GM12801 (cell line): ENCODE results near the gene RPL12.

ENCODE experiments used
- CTCF ChIP-seq: IDR thresholded peaks from one replicate; pipeline ENCODE4 v1.5.1; 2011; ENCODE audit warnings: control low read depth; ENCODE audit not compliant: insufficient read length; ENCODE audit errors: extremely low read depth

The RPL12 gene

GRCh38 chr9:127430415-127430814 is 20.8 kb downstream of the RPL12 start:
- TF ChIP-seq CTCF: no peak

- TF ChIP-seq CTCF: no peak
Measured at GRCh38 chr9:127428348-127428747, 22.9 kb downstream of the RPL12 start.

GRCh38 chr9:127426756-127427155 is 24.4 kb downstream of the RPL12 start:
- TF ChIP-seq CTCF: no peak

GRCh38 chr9:127424676-127424999 is 26.6 kb downstream of the RPL12 start:
- no peak for TF ChIP-seq CTCF

- no peak for TF ChIP-seq CTCF
Measured at GRCh38 chr9:127423934-127424675, 27.1 kb downstream of the RPL12 start, which contains the start of gene ZNF79. ZNF79 (plus strand) TSS chr9:127424382; CDS start chr9:127424788, 406 bp downstream.

- TF ChIP-seq CTCF: no peak
Measured at GRCh38 chr9:127423476-127423933, 27.7 kb downstream of the RPL12 start.

- no peak for TF ChIP-seq CTCF
Measured at GRCh38 chr9:127422787-127423186, 28.4 kb downstream of the RPL12 start.
